Stimulated activated CD4-positive, alpha-beta T cell treated with anti-CD3 and anti-CD28 coated beads, Interleukin-2, amount 100 ng/mL, for 48 hours (primary cell): ENCODE results near the gene OR5AL1.
"Not testable (repeated sequence)": the region's sequence is repeated elsewhere in the genome, so short reads cannot be mapped to it uniquely, and the experiment has no call there.

ENCODE experiments used
- DNase-seq, 2 donors: peaks; one replicate each; pipeline ENCODE4 v3.0.0-alpha.2; 2020

OR5AL1 gene

GRCh38 chr11:56412396-56412795 is at the start of gene OR5AL1:
Gene OR5AL1, plus strand, starts transcription at chr11:56412696.
- DNase-seq, result no peak

GRCh38 chr11:56375324-56375723 is 37.2 kb upstream of the OR5AL1 start, which contains the start of gene OR8U1:
Gene OR8U1, plus strand, starts transcription at chr11:56375624. Its CDS starts 0 bp downstream, at chr11:56375624.
- DNase-seq, result no peak

GRCh38 chr11:56380120-56380519 is 32.4 kb upstream of the OR5AL1 start:
- DNase-seq, result no peak

- no peak for DNase-seq
Measured at GRCh38 chr11:56394381-56394780, 18.1 kb upstream of the OR5AL1 start.

- no peak for DNase-seq
Measured at GRCh38 chr11:56396047-56396446, 16.4 kb upstream of the OR5AL1 start.

GRCh38 chr11:56401858-56402461 is 10.5 kb upstream of the OR5AL1 start:
- not testable (repeated sequence) for DNase-seq

- no peak for DNase-seq
Measured at GRCh38 chr11:56404393-56404792, 8.1 kb upstream of the OR5AL1 start.

GRCh38 chr11:56410801-56411200 is 1.7 kb upstream of the OR5AL1 start:
- DNase-seq, result no peak

- no peak for DNase-seq
Measured at GRCh38 chr11:56453521-56453920, 41.0 kb downstream of the OR5AL1 start.

- DNase-seq, result no peak
Measured at GRCh38 chr11:56457076-56457475, 44.6 kb downstream of the OR5AL1 start.
